HG03354 (cell line): Measurements from ENCODE around the gene GALNT17.

Source experiments
- ATAC-seq: cut with Tn5 transposase; IDR thresholded peaks from one replicate; pipeline ENCODE4 v1.9.1; 2021; ENCODE audit warnings: mild to moderate bottlenecking; ENCODE audit not compliant: unreplicated experiment, poor library complexity, severe bottlenecking

Gene GALNT17

DNA sequence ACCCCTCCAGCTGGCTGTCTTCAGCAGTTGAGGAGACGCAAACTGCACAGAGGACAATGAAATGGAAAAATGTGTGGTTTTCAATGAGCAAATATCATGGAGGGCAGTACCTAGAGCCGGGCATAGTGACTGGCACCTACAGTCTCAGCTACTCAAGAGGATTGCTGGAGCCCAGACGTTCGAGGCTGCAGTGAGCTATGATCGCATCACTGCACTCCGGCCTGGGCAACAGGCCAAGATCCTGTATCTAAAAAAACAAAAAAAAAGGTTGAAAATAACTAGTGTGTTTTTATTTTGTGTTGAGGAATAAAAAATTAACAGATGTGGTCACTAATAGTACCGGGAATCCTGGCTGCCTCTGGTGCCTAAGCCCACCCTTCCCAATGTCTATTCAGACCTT lies 345.5 kb downstream of the GALNT17 start:
- ATAC-seq = no peak

DNA sequence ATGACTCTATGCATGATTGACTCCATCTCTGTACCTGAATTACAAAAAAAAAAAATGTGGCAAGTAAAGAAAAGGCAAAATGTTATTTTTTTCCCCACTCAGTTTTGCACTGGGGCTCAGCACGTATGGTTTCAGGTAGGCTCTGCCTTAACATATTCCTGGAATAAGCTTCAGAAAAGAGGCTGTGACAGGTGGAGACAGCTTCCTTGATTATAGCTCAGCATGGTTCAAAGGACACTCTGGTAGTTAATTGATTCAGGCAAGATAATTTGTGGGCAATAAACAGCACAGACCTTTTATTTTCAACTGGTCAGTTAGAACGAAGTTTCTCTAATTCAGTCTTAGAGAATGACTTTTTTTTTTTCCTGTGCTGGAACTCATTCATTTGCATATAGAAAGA lies 347.3 kb downstream of the GALNT17 start:
- ATAC-seq = no peak

DNA sequence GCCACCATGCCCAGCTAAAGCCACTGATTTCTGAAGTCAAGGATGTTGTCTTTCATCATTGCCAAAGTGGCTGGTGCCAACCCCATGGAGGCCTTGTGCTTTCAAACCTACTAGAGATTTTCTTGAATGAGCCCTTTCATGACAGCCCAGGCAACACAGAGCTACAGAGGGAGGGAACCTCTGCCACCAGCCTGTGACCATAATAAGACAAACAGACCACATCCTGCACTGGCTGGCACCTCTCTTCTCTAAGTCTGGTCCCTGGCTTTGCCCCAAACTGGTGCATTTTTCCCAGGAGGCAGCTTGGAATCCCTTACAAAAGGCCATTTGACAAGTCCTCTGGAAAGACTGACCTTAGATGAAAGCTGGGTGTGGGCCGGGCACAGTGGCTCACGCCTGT lies 348.8 kb downstream of the GALNT17 start:
- ATAC-seq = no peak

DNA sequence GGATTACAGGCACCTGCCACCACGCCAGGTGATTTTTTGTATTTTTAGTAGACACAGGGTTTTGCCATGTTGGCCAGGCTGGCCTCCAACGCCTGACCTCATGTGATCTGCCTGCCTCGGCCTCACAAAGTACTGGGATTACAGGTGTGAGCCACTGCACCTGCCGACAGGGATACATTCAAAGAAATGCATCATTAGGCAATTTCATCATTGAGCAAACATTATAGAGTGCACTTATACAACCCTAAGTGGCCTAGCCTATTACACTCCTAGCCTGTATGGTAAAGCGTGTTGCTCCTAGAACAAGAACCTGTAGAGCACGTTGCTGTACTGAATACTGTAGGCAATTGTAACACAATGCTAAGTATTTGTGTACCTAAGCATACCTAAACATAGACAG lies 350.3 kb downstream of the GALNT17 start:
- ATAC-seq = no peak

DNA sequence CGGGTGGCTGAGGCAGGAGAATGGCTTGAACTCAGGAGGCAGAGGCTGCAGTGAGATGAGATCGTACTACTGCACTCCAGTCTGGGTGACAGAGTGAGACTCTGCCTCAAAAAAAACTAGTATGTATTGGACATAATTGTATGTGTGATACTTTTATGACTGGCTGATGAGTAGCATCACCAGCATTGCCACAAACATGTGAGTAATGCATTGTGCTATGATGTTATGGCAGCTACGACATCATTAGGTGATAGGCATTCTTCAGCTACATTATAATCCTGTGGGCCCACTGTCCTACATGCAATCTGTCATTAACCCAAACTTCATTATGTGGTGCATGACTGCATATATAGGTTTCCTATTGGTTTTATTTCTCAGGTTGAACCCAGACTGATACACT lies 352.4 kb downstream of the GALNT17 start:
- no peak for ATAC-seq

DNA sequence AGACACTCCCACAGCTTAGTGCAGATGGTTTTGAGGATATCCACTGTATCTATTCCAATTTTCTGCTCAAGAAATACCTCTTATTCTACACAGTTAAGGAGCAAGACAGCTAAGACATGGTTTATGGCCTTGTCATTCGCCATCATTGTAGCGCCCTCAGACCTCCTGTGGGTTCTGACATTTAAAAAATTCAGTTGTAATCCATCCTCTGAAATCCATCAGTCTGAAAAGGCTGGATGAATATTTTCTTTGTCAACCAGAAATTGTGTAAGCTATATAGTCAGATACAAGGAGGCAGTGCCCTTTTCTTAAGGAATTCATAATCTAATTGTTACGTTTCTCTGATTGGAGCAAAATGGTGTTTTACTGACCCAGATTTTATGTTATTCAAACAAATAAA lies 353.6 kb downstream of the GALNT17 start:
- ATAC-seq = no peak

DNA sequence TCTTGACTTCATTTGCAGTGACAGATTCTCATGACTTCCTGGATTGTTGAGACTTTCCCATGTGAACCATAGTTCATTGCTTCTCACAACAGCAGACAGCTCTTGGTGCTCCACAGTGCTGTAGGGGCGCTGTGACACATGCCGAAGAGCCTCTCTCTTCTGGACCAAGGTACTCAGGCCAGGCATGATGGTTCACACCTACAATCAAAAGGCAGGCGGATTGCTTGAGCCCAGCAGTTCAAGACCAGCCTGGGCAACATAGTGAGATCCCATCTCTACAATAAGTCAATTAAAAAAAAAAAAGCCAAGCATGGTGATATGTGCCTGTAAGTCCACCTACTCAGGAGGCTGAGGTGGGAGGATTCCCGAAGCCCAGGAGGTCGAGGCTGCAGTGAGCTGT lies 354.5 kb downstream of the GALNT17 start:
- no peak for ATAC-seq

DNA sequence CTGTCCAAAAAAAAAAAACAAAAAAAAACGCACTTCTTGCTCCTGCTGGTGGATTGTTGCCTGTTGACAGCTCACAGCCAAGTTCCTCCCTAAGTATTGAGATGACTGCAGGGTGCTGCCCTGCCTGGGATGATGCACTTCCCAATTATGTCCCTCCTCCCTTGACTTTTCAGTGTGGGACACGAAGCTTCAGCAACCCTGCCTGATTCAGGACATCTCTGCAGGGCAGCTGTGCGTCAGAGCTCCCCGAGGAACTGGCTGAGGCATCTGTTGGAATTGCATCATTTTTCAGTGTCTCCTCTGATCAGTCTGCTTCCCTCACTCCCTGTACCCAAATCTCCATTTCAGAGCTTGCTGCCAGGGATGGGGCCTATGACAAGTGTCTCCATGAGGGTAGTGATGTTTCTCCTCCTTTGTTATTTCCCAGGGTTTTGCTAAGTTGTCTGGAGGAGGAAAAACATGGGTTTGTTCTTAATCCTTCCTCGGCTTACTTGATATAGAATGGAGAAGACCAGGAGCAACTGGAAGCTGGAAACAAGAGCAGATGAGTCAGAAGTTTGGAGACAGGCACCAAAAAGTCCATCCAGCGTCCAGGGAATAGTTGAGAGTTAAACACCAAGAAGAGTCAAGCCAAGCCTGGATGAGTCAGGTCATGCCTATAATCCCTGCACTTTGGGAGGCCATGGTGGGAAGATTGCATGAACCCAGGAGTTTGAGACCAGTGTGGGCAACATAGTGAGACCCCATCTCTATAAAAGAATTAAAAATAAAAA lies 355.1 kb downstream of the GALNT17 start:
- no peak for ATAC-seq

DNA sequence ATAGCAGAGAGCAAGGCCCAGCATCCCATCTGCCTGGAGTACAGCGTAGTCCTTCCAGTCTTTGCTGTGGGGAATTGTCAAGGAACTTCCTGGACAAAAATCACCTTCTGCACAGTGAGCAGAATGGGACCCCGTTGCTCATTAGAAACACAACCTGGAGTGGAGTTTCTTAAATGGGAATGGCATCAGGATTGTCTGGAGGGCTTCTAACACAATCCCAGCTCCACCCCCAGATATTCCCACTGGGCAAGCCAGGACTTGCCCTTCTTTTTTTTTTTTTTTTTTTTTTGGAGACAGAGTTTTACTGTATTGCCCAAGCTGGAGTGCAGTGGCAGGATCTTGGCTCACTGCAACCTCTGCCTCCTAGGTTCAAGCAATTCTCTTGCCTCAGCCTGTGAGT lies 356.4 kb downstream of the GALNT17 start:
- ATAC-seq = no peak

DNA sequence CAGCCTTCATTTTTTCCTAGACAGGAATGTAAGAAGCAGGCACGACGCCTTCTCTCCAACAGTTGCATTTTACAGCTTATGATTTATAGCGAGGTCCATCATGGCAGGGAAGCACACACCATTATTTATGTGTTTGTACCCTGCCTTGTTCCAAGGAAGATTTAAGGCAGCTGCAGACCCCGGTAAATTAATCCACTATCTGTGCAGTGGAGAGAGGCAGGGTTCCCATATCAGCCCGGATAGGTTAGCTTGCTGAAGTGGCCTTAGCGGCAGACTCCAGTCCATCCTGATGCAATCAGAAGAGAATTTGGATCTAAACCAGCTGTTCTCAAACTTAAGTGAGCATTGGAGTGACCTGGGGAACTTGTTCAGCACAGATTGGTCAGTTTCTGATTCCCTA lies 359.4 kb downstream of the GALNT17 start:
- no peak for ATAC-seq

DNA sequence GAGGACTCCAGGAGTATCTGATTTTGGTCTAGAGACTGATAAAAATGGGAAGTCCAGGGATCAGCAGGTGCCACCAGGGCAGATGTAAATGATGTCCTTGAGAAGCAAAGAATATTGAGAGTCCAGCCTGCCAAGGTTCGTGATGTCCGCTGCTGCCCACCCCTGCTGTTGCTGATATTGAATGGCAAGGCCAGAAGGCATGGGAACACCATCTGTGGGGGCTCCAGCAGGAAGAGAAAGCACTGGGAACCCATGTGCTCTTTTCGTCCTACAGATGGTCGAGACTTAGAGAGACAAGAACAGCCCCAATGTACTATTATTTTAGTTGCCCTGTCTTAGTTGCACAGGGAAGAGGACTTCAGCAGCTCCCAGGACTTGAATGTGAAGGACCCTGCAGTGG lies 363.9 kb downstream of the GALNT17 start:
- ATAC-seq = no peak

DNA sequence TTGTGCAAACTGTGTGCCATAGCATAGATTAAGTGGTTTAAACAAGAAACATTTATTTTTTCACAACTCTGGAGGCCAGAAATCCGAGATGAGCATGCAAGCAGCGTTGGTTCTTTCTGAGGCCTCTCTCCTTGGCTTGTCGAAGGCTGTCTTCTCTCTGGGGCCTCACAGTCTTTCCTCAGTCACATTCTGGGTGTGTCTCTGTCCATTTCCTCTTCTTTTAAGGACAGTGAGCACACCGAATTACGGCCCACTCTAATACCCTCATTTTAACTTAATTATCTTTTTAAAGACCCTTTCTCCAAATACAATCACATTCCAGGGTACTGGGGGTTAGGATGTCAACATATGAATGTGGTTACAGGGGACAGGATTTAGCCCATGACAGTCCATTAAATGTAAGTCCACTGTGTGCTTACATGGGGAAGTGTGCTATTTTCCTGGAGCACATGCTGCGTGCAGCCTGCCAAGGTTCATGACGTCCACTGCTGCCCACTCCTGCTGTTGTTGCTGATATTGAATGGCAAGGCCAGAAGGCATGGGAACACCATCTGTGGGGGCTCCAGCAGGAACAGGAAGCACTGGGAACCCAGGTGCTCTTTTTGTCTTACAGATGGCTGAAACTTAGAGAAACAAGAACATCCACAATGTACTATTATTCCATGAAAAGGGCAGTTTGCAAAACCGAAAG lies 365.5 kb downstream of the GALNT17 start:
- no peak for ATAC-seq

DNA sequence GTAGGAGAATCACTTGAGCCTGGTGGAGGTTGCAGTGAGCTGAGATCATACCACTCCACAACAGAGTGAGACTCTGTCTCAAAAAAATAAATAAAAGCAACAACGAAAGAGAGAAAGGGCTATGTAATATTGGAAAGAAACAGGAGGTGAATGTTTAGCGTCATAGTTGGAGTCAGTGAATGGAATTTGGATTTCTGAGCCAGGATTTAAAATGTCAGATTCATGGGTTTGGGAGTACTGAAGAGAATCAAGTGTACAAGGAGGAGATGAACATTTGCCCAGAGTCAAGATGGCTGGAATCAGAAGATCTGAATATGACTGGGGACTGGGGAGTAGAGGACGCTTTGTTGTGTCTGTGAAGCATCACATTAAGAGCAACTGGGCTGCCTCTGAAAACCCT lies 366.4 kb downstream of the GALNT17 start:
- ATAC-seq = no peak

DNA sequence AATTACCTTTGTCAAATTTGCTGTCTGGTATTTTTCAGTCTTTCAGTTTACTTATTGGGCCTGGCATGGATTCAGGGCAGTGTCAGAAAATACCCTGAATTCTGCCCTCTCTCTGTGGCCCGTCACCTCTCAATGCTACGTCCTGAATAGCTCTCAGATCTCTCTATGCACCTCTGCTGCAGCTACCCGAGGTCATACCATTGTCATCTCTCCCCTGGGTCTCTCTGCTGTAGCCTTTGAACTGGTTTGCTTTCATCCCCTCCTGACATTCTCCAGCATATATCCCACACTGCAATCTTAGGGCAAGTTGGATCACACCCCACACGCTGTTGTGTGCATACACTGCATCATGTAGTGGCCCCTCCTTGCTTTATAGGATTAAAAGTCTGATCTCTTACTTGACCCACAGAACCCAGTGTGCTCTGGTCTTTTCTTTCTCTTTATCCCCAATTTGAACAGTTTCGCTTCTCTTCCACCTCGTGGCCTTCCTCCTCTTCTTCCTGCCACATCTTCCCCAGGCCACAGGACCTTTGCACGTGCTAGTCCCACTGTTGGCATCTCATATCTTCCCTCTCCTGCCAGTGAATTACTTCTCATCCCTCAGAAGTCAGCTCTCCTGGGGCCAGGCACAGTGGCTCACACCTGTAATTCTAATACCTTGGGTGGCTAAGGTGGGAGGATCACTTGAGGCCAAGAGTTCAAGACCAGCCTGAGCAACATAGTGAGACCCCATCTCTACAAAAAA lies 372.9 kb downstream of the GALNT17 start:
- ATAC-seq = no peak

DNA sequence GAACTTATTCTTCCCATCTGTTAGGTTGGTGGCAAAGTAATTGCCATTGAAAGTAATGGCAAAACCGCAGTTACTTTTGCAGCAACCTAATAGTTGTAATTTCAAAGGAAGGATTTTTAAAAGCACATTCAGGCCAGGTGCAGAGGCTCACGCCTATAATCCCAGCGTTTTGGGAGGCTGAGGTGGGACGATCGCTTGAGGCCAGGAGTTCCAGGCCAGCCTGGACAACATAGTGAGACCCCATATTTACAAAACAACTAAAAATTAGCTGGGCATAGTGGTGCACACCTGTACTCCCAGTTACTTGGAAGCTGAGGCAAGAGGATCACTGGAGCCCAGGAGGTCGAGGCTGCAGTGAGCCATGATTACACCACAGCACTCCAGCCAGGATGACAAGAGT lies 374.9 kb downstream of the GALNT17 start:
- no peak for ATAC-seq

DNA sequence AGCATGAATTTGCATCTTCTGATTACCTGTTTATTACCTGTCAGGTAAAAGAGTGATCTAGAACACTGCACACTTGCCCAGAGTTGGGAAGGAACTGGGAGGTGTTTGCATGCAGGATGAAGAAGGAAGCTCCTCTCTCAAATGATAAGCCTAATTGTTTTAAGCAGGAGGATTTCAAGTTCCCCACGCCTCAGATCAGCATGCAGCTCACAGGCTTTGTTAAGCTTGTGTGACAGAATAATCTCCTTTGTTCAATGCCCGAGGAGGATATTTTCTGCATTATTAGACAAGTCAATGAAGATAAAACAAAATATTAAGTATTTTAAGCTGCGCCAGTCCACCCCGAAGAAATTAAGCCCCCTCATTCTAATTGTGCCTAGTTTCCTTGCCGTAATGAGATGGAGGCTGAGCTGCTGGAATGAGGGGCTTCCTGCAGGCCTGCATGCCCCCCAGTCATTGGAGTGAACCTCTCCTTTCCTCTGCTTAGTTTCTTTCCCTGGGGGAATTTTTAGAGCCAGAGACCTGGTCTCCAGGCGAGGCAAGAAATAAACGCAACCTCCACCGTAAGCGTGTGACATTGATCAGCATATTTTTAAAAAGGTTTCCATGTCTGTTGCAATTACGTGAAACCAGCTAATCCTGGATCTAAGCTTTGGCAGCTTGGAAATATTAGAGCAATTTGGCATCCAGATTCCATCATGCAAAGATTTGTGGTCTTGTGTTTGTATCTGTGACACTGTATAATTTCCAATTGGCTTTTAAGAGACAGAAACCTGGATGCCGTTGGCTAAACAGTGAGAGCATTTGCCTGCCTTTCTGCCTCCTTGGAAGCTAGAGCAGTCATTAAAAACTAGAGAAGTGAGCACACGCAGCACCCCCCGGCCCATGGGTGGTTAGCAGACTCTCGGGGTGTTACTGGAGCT lies 376.0 kb downstream of the GALNT17 start:
- ATAC-seq = no peak

DNA sequence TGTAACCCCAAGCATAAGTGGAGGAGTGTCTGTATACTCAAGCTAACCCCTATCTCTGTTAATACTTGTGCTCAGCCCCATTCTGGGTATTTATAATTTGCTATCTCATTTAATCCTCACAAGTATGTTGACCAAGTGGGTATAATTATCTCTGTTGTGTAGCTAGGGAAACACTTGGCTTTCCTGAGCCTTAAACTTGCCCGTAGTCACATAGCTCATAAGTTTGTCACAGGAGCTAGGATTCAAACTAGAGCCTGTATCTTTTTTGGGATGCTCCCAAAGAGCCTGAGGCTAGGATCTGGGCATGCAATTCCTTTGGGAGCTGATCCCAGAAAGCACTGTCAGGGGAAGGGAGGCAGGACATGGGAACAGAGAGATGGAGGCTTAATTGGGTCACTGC lies 377.4 kb downstream of the GALNT17 start:
- no peak for ATAC-seq

DNA sequence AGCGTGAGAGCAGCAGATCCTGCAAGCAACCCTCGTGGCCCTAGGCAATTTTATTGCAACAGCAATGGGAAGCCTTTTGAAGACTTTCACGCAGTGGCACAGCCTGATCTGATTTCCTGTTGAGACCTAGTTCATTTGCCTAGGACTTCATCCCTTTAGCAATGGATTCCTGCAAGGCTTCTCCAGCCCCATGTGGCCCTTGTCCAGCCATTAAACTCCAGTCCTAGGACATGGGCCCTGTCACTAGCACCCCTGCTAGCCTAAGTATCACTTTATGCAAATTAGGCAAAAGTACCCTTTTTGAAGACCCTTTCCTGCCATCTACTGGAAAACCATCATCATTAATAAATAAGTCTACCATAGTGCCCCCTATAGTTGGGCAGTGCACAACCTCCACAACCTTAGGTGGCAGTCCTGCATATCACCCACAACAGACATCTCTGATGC lies 379.4 kb downstream of the GALNT17 start:
- no peak for ATAC-seq

DNA sequence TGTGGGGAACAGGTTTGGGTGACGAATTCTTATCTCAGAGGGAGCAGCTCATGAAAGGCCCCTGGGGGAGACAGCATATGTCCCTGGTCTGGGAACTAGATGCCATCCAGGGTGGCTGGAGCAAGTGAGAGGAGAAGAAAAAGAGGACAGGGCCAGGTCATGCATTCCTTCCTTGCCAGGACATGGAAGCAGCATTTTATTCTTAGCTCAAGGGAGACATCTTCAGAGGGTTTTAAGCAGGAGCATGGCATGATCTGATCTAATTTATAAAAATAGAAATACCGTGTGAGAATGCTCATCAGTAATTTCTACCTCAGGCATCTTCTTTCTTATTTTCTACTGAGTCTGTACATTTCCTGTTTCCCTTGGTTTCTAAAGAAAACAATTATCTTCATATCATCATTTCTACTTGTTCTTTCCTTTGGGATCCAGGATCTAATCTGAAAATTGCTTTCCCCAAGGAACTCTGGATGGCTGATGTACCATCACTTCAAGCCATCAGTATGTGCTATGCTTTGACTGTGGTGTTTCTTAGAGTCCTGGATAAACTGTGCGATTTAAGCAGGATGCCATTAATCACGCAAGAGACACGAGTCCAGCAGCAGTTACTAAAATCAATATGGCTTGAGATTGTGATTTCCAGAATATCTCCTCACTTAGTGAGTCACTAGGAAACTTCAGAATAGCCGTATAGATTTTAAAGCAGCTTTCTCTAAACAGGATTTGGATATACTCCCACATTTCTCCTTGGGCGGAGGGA lies 386.2 kb downstream of the GALNT17 start:
- no peak for ATAC-seq
